K562 (cell line): Measurements from ENCODE around the gene SLC6A13. TPM values are rescaled to one million over a fixed set of nuclear protein-coding genes. Genes with fewer than 3 reads are reported as not detected.

Experiments
- ATAC-seq: fragments of 200-7000 bp; cut with Tn5 transposase; 3 replicates; pipeline ENCODE4 v1.9.1; 2020; ENCODE audit warnings: moderate library complexity
- BruUV-seq: library from RNA; stranded (reverse); fragments of 400-500 nt; replicated peaks from 2 replicates; lab custom pipeline; 2021; lab: Mats Ljungman, UMichigan
- CTCF ChIA-PET: fragments of 300-600 bp; formaldehyde crosslinking; extraction: SDS; loops from one replicate; lab custom pipeline; 2021; ENCODE audit warnings: low intra/inter-chr PET ratio; lab: Yijun Ruan, JAX
- POLR2A ChIA-PET: fragments of 300-600, 350-650 bp; sonication (Branson Sonifier 250); formaldehyde crosslinking; extraction: SDS; loops from one replicate; lab custom pipeline; 2021; ENCODE audit warnings: antibody characterized with exemption, inconsistent platforms; lab: Yijun Ruan, JAX
- DNase-seq, 4 experiments: peaks; one replicate each; pipeline versions ENCODE4 v3.0.0 to v3.0.0-alpha.2; 2011 to 2018; ENCODE audit warnings: low spot score in 3 of 4, mixed read lengths in 3 of 4; ENCODE audit errors: extremely low read depth in 1 of 4
- FAIRE-seq: peaks from 2 replicates; lab custom pipeline; 2011; peaks lifted over from hg19 to GRCh38; lab: Jason Lieb, UNC
- H2AFZ ChIP-seq: 2 replicates; pipeline ENCODE4 v1.6.0; 2011; ENCODE audit warnings: low read depth, low read length, control low read depth, inconsistent platforms
- H3K27ac ChIP-seq: fragments of 200-600 bp; 3 replicates; pipeline ENCODE4 v1.8.0; 2011; ENCODE audit warnings: low read depth, mild to moderate bottlenecking, control low read depth, inconsistent platforms, low read length, moderate library complexity, mixed read lengths; ENCODE audit errors: extremely low read depth
- H3K27me3 ChIP-seq, 2 experiments: fragments of 300-600 bp in 1 of 2; 2 replicates in 1 of 2; 3 replicates in 1 of 2; pipeline versions ENCODE4 v1.6.0 to v1.8.0; 2011; ENCODE audit warnings: inconsistent platforms in 2 of 2, low read length in 2 of 2, mild to moderate bottlenecking in 1 of 2, mixed read lengths in 1 of 2, moderate library complexity in 1 of 2; ENCODE audit not compliant: control insufficient read depth in 2 of 2, insufficient read depth in 2 of 2
- H3K36me3 ChIP-seq: fragments of 300-600 bp; 3 replicates; pipeline ENCODE4 v1.8.0; 2011; ENCODE audit warnings: mild to moderate bottlenecking, low read length, inconsistent platforms; ENCODE audit not compliant: control insufficient read depth, insufficient read depth
- H3K4me1 ChIP-seq, 2 experiments: fragments of 200-600 bp in 1 of 2; replicated peaks in 1 of 2; 2 replicates in 1 of 2; 3 replicates in 1 of 2; pipeline versions ENCODE4 v1.5.1 to v1.8.0; 2011; ENCODE audit warnings: inconsistent platforms in 2 of 2, low read length in 2 of 2, mild to moderate bottlenecking in 1 of 2, mixed read lengths in 1 of 2, moderate library complexity in 1 of 2; ENCODE audit not compliant: control insufficient read depth in 2 of 2, insufficient read depth in 2 of 2
- H3K4me2 ChIP-seq: 2 replicates; pipeline ENCODE4 v1.6.1; 2011; ENCODE audit warnings: low read length, control low read depth, inconsistent platforms, mixed read lengths; ENCODE audit not compliant: insufficient read depth
- H3K4me3 ChIP-seq: fragments of 200-600 bp; sonication (generic), shearing (Covaris generic); 2 replicates; pipeline ENCODE4 v1.5.1; 2016; ENCODE audit warnings: control low read depth, inconsistent platforms
- H3K79me2 ChIP-seq: fragments of 200-600 bp; 3 replicates; pipeline ENCODE4 v1.8.0; 2011; ENCODE audit warnings: low read length, inconsistent platforms; ENCODE audit not compliant: control insufficient read depth, insufficient read depth
- H3K9ac ChIP-seq, 2 experiments: 2 replicates each; pipeline versions ENCODE4 v1.6.0 to v1.6.1; 2011; ENCODE audit warnings: low read depth in 2 of 2, low read length in 2 of 2, control low read depth in 1 of 2, inconsistent platforms in 1 of 2, mild to moderate bottlenecking in 1 of 2, mixed read lengths in 1 of 2; ENCODE audit not compliant: insufficient read depth in 1 of 2
- H3K9me1 ChIP-seq: one replicate; pipeline ENCODE4 v1.6.0; 2011; ENCODE audit warnings: inconsistent platforms, mild to moderate bottlenecking, low read length, moderate library complexity; ENCODE audit not compliant: control insufficient read depth, insufficient read depth
- H3K9me3 ChIP-seq: replicated peaks from 2 replicates; pipeline ENCODE4 v1.5.1; 2011; ENCODE audit warnings: low read depth, low read length, inconsistent platforms; ENCODE audit not compliant: control insufficient read depth, insufficient read depth
- H4K20me1 ChIP-seq: replicated peaks from 2 replicates; pipeline ENCODE4 v1.6.1; 2011; ENCODE audit warnings: low read length, inconsistent platforms, mixed read lengths; ENCODE audit not compliant: control insufficient read depth, insufficient read depth
- AFF4 ChIP-seq: sonication (generic); formaldehyde crosslinking; IDR thresholded peaks from 2 replicates; pipeline ENCODE4 v1.8.0; 2023; ENCODE audit warnings: mild to moderate bottlenecking, missing genetic modification reagents
- WGBS: fragments of 100-300 bp; shearing (Covaris generic); methylation state at CpG from one replicate; pipeline ENCODE4 v1.1.6; 2016; ENCODE audit warnings: low coverage, mixed read lengths; ENCODE audit not compliant: insufficient coverage; ENCODE audit errors: missing lambda C conversion rate; 5-methylcytosine and 5-hydroxymethylcytosine counted together
- in situ Hi-C: fragments of 300-500 bp; cut with MboI; formaldehyde crosslinking; loops from 4 replicates; pipeline ENCODE4 v1.15.0; 2018; ENCODE audit warnings: inconsistent platforms, mixed read lengths
- intact Hi-C: fragments of 100-400 bp; cut with micrococcal nuclease; formaldehyde crosslinking; loops from 2 replicates; pipeline ENCODE4 v1.14.2; 2022
- polyA plus RNA-seq, 8 experiments: library from polyadenylated mRNA; depleted of rRNA in 4 of 8; stranded (reverse) in 5 of 8; unstranded in 3 of 8; fragments of >200 nt; fragmentation: Nextera tagmentation in 2 of 8; fragmentation: Illumina TruSeq in 1 of 8; extraction: Ambion mirVana in 2 of 8; extraction: Trizol in 1 of 8; gene quantifications; 2 replicates each; pipeline versions ENCODE4 v1.2.1 to v1.2.3, GENCODE V29; 2011 to 2014; ENCODE audit warnings: inconsistent platforms in 1 of 8, missing spikeins in 1 of 8
- total RNA-seq, 7 experiments: library from RNA; depleted of rRNA in 6 of 7; stranded (reverse); fragments of >200 nt in 6 of 7; fragmentation: Illumina TruSeq in 2 of 7; extraction: Trizol in 2 of 7; gene quantifications; 2 replicates each; pipeline versions ENCODE4 v1.2.1 to v1.2.3, GENCODE V29; 2011 to 2021; ENCODE audit warnings: low replicate concordance in 1 of 7

SLC6A13 gene
- total and polyA plus RNA-seq, 9 of the 15 experiments (the other 6 are each of a cell fraction or from before 2014, with no cell fraction given), result 0.06 to 0.33 (median 0.22) TPM; not detected in 4

GRCh38 chr12:230925-231671, 31.5 kb downstream of the SLC6A13 start:
- intact Hi-C loops, result no loop called here
- CTCF ChIA-PET, result no interaction called here
- H3K4me3 ChIP-seq, result no peak overlapping the region

More at GRCh38 chr12:230925-231671, 31.5 kb downstream of the SLC6A13 start:
- POLR2A ChIA-PET, result interaction anchor here (0.6 to 0.7 kb wide), 2 partner anchors 8 to 9 kb away, joined by 3 read pairs; no protein-coding TSS in a partner anchor
- TF ChIP-seq AFF4, result no peak
- no peaks in the 10 kb centered on the region; a peak in 1 of 5 replicates for H3K4me1 ChIP-seq
- in situ Hi-C loops, result no loop called here
- H3K27ac ChIP-seq, result no peak overlapping the region
- H4K20me1 ChIP-seq, result no peaks in the 10 kb centered on the region
- no peak overlapping the region for H2AFZ ChIP-seq
- no peak for FAIRE-seq
- no peak overlapping the region for H3K4me2 ChIP-seq
- H3K36me3 ChIP-seq, result no peaks in the 10 kb centered on the region
- no peak overlapping the region for H3K9ac ChIP-seq
- no peaks in the 10 kb centered on the region for H3K9me1 ChIP-seq
- H3K9me3 ChIP-seq, result no peaks in the 10 kb centered on the region
- no peaks in the 10 kb centered on the region for H3K79me2 ChIP-seq
- H3K27me3 ChIP-seq, result peaks cover 10 to 65% of the 10 kb centered on the region in 2 experiments
- WGBS, result 0% methylated on average over 9 of the region's 14 CpGs
- no peak for DNase-seq
- no TSS peak for BruUV-seq
- no peak for ATAC-seq
